GM19438 (cell line): ENCODE data around the gene OPCML.

Source experiments
- ATAC-seq: cut with Tn5 transposase; IDR thresholded peaks from one replicate; pipeline ENCODE4 v1.9.1; 2021; ENCODE audit warnings: low read depth; ENCODE audit not compliant: unreplicated experiment

The OPCML gene

DNA sequence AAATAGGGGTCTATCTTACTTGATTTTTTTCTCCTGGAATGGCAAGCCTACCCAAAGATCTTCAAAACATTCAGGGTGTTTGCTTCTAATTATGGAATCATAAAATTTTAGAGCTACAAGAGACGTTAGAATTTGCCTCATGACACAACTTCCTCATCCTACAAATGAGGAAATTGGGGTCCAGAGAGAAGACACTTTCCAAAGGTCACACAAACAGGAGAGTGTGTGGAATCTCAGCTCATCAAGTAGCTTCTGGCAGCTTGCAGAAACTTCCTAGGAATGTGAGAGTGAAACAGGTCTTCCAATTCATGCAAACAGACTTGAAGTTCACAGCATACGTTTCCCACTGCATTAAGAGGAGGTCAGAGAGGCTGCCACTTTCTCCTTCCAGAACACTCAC is 976.0 kb downstream of the OPCML start:
- no peak for ATAC-seq

GRCh38 chr11:132555617-132556016 is 976.7 kb downstream of the OPCML start:
- no peak for ATAC-seq

GRCh38 chr11:132551016-132551415 is 981.3 kb downstream of the OPCML start:
- ATAC-seq = no peak

DNA sequence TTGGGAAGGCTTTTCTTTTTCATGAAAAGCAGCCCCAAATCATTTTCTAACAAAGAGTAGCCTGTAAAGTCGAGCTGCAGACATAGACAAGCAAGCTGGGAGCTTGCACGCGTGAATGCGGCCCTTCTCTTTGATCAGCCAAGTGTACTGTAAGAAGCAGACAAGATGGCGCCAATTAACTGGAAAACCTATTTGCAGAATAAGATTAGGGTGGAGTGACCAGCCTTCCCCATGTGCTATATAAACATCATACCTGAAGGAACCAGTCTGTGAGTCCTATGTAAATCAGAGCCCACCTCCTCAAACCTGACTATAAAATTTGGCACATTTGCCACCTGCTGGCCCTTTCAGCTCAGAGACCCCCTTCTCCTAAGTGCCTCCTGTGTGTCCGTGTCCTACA is 982.7 kb downstream of the OPCML start:
- ATAC-seq = no peak

- ATAC-seq = no peak
These were observed 983.3 kb downstream of the OPCML start for GRCh38 chr11:132549001-132549400.

DNA sequence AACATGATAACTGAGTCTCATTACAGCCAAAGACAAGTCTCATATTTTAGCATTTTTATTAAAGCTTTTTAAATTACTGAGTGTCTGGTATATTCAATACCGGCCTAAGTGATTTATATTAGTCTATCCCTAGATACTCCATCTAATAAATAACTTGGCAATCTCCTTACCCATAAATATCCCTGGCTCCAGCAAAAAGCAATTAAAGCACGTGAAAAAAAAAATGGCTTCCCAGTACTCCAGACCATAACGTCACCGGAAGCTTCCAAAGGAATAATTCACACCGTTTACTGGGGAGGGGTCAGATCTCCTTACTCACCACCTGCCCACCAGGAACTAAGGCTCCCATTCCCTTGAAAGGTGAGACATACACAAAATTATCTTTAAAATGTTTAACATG is 988.3 kb downstream of the OPCML start:
- ATAC-seq = no peak

DNA sequence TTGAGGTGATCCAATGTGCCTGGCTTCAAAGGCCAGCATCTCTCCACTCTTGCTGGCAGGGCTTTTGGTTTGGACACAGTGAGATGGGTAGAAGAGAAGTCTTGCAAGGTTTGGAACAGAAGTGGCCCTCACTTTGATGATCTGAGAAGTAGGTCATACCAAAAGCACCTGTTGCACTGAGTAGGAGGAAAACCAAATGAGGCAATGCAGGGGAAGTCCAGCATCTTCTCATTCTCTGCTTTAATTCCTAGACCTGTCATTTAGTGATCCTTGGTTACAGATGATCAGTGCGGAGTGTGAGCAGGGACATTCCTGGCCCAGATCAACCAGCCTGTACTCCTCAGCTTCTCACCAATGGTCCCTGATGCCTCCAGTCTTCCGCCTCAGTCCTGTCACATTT is 990.5 kb downstream of the OPCML start:
- no peak for ATAC-seq

GRCh38 chr11:132540581-132540980 is 991.7 kb downstream of the OPCML start:
- ATAC-seq = no peak

DNA sequence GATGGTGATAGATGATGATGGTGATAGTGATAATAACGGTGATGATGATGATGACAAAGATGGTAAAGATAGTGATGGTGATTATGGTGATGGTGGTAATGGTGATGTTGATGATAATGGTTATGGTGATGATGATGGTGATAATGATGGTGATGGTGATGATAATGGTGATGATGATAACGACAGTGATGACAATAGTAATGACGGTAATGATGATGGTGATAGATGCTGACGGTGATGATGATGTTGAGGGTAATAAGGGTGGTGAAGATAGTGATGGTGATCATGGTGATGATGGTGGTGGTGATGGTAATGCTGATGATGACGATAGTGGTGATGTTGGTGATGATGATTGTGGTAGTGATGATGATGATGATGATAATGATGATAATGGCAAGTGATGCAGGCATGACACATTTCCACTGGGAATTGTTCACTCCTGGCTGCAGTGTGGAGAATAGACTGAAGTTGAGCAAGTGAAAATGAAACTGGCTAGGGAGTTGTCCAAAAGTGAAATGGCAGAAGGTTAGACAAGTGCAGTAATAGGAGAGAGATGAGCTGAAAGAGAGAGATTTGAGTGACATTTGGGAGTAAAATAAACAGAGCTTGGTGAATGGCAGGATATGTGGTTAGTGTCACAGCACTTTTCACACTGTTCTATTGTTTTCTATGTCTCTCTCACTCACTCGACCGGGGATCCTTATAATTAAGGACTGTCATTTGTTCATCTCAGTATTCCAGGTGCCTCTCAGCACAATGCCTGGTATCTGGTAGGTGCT is 992.5 kb downstream of the OPCML start:
- no peak for ATAC-seq

DNA sequence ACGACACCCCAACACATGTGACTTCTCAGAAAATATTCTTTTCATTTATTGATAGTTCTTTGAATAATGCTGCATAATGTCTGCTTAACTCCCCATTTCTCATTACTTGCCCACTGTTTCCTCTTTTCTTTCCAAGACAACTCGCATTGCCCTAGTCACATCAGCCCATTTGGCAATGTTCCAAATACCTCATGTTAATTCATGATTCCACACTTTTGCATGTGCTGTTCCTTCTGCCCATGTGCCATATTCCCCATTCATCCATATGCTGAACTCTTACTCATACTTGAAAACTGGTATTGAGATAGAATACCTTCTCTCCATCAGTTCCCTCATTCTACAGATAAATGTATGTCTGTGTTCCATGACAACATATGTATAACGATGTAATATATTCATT is 993.7 kb downstream of the OPCML start:
- no peak for ATAC-seq

DNA sequence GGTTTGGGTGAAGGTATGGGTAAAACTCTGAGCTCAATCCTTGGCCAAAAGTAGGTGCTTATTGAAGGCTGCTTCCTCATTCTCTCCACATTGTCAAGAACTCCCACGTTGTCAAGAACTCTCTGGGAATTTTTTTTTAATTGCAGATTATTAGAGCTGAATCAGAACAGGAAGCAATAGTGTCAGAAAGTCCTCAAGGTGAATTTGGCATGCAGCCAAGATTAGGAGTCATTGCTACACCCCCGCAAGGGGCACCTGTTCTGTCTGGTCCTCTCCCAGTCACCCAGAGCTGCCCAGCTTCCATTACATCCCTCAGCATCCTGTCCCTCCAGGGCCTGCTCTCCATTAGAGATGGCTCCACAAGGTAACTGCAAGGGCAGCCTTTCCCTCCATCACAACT is 996.5 kb downstream of the OPCML start:
- no peak for ATAC-seq

GRCh38 chr11:132531921-132532320 is 1000.4 kb downstream of the OPCML start:
- no peak for ATAC-seq

- ATAC-seq = no peak
These were observed 1004.1 kb downstream of the OPCML start for GRCh38 chr11:132528181-132528580.

DNA sequence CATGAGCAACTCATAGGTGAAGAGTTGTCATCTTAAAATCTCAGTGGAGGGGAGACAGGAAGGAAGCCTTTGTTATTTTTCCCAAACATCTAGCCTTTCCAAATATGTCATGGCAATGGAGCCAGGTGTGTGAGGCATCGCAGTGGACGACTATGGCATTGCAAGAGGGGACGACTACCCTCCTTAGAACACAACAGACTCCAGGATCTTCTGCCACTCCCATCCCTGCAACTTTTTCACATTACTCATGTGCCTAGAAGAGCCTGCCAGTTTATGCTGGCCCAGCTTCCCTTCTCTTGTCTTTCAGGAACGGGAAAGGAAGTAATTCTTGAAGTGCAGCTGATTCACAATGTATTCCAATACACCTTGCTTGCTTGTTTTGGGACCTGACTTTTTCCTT is 1008.4 kb downstream of the OPCML start:
- no peak for ATAC-seq

DNA sequence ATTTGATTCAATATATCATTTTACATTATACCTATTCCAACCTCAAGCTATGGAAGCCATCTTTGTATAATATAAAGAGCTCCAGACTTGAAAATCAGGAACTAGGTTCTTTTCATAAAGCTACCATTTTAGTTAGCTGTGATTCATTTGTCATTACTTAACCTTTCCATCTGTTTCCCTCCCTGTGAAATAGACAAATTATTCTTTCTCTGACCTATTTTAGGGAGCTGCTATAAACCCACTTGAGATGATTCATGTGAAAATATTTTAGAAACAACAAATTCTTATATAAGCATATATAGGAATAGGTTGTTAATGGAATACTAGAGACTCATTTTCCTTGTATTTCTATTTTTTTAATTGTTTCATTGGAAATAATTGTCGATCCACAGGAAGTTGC is 1012.1 kb downstream of the OPCML start:
- no peak for ATAC-seq

DNA sequence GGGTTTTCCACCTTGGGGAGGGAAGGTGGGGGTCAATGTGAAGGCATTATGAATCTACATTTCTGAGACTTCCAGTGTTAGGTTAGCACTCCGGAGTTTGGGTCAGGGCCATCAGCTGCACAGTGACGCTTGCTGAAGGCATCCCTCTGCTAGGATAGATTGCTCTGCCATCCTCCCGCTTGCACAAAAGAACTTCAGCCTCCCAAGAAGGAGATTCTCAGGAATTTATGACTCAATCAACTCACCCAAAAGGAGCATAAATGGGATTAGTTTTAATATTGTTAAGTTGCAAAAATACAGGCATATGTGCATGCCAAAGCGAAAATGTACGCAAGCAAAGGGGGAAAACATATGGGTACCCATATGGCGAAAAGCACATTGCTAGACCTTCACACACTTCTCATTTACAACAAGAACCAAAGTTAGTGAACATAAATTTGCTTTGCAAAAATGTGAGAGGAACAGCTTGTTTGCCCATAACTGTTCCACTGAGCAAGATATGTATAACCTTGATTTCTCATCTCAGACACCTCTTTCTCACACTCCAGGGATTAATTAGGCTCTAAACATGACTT is 1013.0 kb downstream of the OPCML start:
- ATAC-seq = no peak

GRCh38 chr11:132504501-132505041 is 1027.7 kb downstream of the OPCML start:
- no peak for ATAC-seq

- ATAC-seq = no peak
These were observed 1030.9 kb downstream of the OPCML start for GRCh38 chr11:132501356-132501755.

- no peak for ATAC-seq
These were observed 1032.6 kb downstream of the OPCML start for GRCh38 chr11:132499661-132500060.

GRCh38 chr11:132496341-132496740 is 1036.0 kb downstream of the OPCML start:
- ATAC-seq = no peak

DNA sequence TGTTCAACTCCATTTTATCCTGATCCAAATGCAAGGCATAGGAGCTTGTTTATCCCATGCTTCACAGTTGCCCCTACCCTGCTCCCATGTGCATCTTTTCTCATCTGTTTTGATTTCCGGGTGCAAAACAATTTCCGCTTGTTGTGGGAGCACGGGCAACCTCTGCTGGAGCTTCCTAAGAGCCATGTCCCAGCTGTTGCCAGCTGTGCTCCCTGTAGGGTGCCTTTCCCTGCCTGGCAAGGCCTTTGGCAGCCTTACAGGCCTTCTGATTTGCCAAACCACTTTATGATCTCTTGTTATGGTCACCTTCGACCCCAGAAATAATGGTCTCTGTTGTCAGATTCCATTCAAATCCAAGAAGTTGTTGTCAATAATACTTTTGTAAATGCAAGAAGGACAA is 1038.5 kb downstream of the OPCML start:
- no peak for ATAC-seq

DNA sequence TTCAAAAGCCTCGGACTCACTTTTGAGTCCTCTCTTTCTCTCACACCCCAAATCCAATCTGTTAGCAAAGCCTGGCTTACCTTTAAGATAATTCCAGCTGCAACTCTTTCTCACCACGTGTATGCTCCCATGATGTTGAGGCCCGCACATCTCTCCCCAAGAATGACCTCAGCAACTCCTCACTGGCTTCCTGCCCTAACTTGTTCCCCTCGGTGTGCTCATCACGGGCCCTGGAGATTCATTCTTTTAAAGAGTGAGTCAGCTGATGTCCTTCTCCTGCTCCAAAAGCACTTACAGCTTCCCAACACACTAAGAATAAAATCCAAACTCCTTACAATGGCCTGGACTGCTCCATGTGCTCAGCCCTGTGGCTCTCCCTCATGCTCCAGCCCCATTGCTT is 1041.3 kb downstream of the OPCML start:
- no peak for ATAC-seq
